ENCODE results near the gene VANGL2. TPM values are rescaled to one million over a fixed set of nuclear protein-coding genes. Genes with fewer than 3 reads are reported as not detected.

Gene VANGL2
- total and polyA plus RNA-seq, 4 donors = 0.07 to 1.4 (median 0.12) TPM

DNA sequence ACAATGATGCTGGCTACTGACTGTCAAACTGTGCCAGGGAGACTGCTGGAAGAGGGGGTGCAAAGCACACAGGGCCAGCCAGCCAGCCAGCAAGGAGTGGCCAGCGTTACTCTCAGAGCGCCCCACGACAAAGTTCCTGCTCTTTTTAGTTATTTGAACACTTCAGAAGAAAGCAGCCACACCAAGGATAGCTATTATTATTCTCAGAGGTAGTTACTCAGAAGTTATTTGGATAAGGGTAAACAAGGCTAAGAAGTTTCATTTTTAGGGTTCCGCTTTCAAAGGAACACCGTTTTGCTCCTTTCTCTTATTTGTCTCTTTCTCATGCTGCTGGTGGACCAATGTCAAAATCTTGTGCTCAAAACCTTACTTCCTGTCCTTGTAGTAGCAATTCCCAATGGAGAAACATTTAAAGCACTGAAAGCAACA lies 59.9 kb downstream of the VANGL2 start:
- Histone ChIP-seq H3K27ac (ENCODE audit: low read depth in 1 of 2, low read length in 2 of 2) (no peak overlapping the region), H3K4me1 (ENCODE audit: control insufficient read depth in 4 of 4, insufficient read depth in 4 of 4, low read length in 3 of 4) (no peaks in the 10 kb centered on the region), H3K27me3 (ENCODE audit: control insufficient read depth in 4 of 4, insufficient read depth in 4 of 4, low read length in 3 of 4) (peaks cover 0 to 4% (median 0%) of the 10 kb centered on the region in 4 donors)

More for the DNA sequence above, 59.9 kb downstream of the VANGL2 start:
- Histone ChIP-seq H3K4me3 (ENCODE audit: low read depth in 1 of 3, low read length in 3 of 3) (no peak overlapping the region), H3K36me3 (ENCODE audit: control insufficient read depth in 4 of 4, insufficient read depth in 3 of 4, low read depth in 1 of 4, low read length in 3 of 4) (no peaks in the 10 kb centered on the region), H3K9me3 (ENCODE audit: control insufficient read depth in 4 of 4, low read length in 3 of 4) (no peaks in the 10 kb centered on the region), H3K9ac (ENCODE audit: low read depth in 1 of 2, low read length in 2 of 2) (no peak overlapping the region)
- WGBS = 84% methylated on average over 5 of the region's 5 CpGs
- DNase-seq (ENCODE audit: low spot score) = no peak
- TF ChIP-seq JUND (IDR thresholded peaks at IDR 0.05) = no peak
- no peak for TF ChIP-seq HNF4G (IDR thresholded peaks at IDR 0.05)
- no peak for TF ChIP-seq GABPA (IDR thresholded peaks at IDR 0.05 in 1 of 2, conservative IDR thresholded peaks at IDR 0.05 in 1 of 2)
- TF ChIP-seq, protein P1, sequence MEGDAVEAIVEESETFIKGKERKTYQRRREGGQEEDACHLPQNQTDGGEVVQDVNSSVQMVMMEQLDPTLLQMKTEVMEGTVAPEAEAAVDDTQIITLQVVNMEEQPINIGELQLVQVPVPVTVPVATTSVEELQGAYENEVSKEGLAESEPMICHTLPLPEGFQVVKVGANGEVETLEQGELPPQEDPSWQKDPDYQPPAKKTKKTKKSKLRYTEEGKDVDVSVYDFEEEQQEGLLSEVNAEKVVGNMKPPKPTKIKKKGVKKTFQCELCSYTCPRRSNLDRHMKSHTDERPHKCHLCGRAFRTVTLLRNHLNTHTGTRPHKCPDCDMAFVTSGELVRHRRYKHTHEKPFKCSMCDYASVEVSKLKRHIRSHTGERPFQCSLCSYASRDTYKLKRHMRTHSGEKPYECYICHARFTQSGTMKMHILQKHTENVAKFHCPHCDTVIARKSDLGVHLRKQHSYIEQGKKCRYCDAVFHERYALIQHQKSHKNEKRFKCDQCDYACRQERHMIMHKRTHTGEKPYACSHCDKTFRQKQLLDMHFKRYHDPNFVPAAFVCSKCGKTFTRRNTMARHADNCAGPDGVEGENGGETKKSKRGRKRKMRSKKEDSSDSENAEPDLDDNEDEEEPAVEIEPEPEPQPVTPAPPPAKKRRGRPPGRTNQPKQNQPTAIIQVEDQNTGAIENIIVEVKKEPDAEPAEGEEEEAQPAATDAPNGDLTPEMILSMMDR (IDR thresholded peaks at IDR 0.05; ENCODE audit: low read depth, low read length, missing input control) = no peak
- TF ChIP-seq TAF1 (conservative IDR thresholded peaks at IDR 0.05) = no peak
- TF ChIP-seq RAD21 (IDR thresholded peaks at IDR 0.05) = no peak
- TF ChIP-seq ATF3 (IDR thresholded peaks at IDR 0.05) = no peak
- TF ChIP-seq, protein P2, sequence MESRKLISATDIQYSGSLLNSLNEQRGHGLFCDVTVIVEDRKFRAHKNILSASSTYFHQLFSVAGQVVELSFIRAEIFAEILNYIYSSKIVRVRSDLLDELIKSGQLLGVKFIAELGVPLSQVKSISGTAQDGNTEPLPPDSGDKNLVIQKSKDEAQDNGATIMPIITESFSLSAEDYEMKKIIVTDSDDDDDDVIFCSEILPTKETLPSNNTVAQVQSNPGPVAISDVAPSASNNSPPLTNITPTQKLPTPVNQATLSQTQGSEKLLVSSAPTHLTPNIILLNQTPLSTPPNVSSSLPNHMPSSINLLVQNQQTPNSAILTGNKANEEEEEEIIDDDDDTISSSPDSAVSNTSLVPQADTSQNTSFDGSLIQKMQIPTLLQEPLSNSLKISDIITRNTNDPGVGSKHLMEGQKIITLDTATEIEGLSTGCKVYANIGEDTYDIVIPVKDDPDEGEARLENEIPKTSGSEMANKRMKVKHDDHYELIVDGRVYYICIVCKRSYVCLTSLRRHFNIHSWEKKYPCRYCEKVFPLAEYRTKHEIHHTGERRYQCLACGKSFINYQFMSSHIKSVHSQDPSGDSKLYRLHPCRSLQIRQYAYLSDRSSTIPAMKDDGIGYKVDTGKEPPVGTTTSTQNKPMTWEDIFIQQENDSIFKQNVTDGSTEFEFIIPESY (IDR thresholded peaks at IDR 0.05) = no peak
- TF ChIP-seq NR2F2 (IDR thresholded peaks at IDR 0.05) = no peak
- no peak for TF ChIP-seq FOXA2 (IDR thresholded peaks at IDR 0.05)
- TF ChIP-seq HNF4A (conservative IDR thresholded peaks at IDR 0.05) = no peak
- TF ChIP-seq, protein P3, sequence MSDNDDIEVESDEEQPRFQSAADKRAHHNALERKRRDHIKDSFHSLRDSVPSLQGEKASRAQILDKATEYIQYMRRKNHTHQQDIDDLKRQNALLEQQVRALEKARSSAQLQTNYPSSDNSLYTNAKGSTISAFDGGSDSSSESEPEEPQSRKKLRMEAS (IDR thresholded peaks at IDR 0.05) = no peak
- TF ChIP-seq, protein P4, sequence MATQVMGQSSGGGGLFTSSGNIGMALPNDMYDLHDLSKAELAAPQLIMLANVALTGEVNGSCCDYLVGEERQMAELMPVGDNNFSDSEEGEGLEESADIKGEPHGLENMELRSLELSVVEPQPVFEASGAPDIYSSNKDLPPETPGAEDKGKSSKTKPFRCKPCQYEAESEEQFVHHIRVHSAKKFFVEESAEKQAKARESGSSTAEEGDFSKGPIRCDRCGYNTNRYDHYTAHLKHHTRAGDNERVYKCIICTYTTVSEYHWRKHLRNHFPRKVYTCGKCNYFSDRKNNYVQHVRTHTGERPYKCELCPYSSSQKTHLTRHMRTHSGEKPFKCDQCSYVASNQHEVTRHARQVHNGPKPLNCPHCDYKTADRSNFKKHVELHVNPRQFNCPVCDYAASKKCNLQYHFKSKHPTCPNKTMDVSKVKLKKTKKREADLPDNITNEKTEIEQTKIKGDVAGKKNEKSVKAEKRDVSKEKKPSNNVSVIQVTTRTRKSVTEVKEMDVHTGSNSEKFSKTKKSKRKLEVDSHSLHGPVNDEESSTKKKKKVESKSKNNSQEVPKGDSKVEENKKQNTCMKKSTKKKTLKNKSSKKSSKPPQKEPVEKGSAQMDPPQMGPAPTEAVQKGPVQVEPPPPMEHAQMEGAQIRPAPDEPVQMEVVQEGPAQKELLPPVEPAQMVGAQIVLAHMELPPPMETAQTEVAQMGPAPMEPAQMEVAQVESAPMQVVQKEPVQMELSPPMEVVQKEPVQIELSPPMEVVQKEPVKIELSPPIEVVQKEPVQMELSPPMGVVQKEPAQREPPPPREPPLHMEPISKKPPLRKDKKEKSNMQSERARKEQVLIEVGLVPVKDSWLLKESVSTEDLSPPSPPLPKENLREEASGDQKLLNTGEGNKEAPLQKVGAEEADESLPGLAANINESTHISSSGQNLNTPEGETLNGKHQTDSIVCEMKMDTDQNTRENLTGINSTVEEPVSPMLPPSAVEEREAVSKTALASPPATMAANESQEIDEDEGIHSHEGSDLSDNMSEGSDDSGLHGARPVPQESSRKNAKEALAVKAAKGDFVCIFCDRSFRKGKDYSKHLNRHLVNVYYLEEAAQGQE (IDR thresholded peaks at IDR 0.05) = no peak
- no peak for TF ChIP-seq SP1 (IDR thresholded peaks at IDR 0.05)

Measured in liver (tissue), 9 donors.